ENCODE results near the gene IDH3B. TPM values are rescaled to one million over a fixed set of nuclear protein-coding genes. Genes with fewer than 3 reads are reported as not detected.

Gene IDH3B
- total and polyA plus RNA-seq, 9 of the 15 experiments (the other 6 are each of a cell fraction or from before 2014, with no cell fraction given): 91.7 to 224 (median 155) TPM

DNA sequence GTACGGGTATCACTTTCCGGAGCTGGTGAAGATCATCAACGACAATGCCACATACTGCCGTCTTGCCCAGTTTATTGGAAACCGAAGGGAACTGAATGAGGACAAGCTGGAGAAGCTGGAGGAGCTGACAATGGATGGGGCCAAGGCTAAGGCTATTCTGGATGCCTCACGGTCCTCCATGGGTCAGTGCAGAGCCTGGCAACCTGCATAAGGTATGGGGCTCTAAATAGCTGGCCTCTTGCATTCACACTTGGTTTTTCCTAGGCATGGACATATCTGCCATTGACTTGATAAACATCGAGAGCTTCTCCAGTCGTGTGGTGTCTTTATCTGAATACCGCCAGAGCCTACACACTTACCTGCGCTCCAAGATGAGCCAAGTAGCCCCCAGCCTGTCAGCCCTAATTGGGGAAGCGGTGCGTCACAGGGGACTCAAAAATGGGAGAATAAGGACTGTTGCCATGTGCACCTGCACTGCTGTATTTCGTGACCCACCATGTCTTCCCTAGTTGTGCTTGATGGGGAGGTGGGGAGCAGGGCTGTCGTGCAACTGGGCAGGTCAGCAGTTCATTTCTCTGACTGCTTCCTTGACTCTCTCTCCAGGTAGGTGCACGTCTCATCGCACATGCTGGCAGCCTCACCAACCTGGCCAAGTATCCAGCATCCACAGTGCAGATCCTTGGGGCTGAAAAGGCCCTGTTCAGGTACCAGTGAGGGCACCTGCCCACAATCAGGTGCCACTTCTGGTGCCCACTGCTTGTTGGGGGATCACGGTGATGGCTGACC, 8.5 kb downstream of the IDH3B start:
- in situ Hi-C loops (cut with MboI): no loop called here
- H3K9ac ChIP-seq (ENCODE audit: insufficient read depth in 1 of 2, low read depth in 2 of 2, low read length in 2 of 2): peak overlapping the region; percentile 82 to 94; a peak in 3 of 4 replicates
- no peak for DNase-seq (ENCODE audit: extremely low read depth in 1 of 4, low spot score in 3 of 4)
- H2AFZ ChIP-seq (ENCODE audit: low read depth, low read length): no peak overlapping the region
- H3K79me2 ChIP-seq (ENCODE audit: control insufficient read depth, insufficient read depth, low read length): peaks cover 60% of the 10 kb centered on the region
- FAIRE-seq: no peak
- peaks cover 17 to 22% of the 10 kb centered on the region in 2 experiments; a peak in 4 of 5 replicates for H3K4me1 ChIP-seq (replicated peaks in 1 of 2; ENCODE audit: control insufficient read depth in 2 of 2, insufficient read depth in 2 of 2, low read length in 2 of 2)
- no peak for ATAC-seq
- intact Hi-C loops (cut with micrococcal nuclease): no loop called here
- H3K4me2 ChIP-seq (ENCODE audit: insufficient read depth, low read length): peak overlapping the region; percentile 97
- H3K27me3 ChIP-seq (ENCODE audit: control insufficient read depth in 2 of 2, insufficient read depth in 2 of 2, low read length in 2 of 2): no peaks in the 10 kb centered on the region
- CTCF ChIA-PET (ENCODE audit: low intra/inter-chr PET ratio): no interaction called here
- H3K9me1 ChIP-seq (ENCODE audit: control insufficient read depth, insufficient read depth, low read length): peaks cover 15% of the 10 kb centered on the region
- H3K36me3 ChIP-seq (ENCODE audit: control insufficient read depth, insufficient read depth, low read length): peaks cover 79% of the 10 kb centered on the region
- 79% methylated on average over 15 of the region's 17 CpGs for WGBS (ENCODE audit: insufficient coverage, low coverage, missing lambda C conversion rate)
- H3K27ac ChIP-seq (ENCODE audit: extremely low read depth, low read depth, low read length): no peak overlapping the region; the same call in 2 of the 3 replicates
- BruUV-seq (replicated peaks): no TSS peak
- peaks cover 42% of the 10 kb centered on the region for H4K20me1 ChIP-seq (replicated peaks; ENCODE audit: control insufficient read depth, insufficient read depth, low read length)
- no peaks in the 10 kb centered on the region for H3K9me3 ChIP-seq (replicated peaks; ENCODE audit: control insufficient read depth, insufficient read depth, low read depth, low read length)
- POLR2A ChIA-PET: interaction anchor here (0.8 to 4.1 kb wide), 4 partner anchors 8 to 263 kb away, joined by 3 to 46 read pairs (median 5); partner anchors contain the start of gene IDH3B
- H3K4me3 ChIP-seq: peak overlapping the region; percentile 70; the same call in 1 of the 2 replicates
- TF ChIP-seq ZNF589 (CRISPR knock-in tag; IDR thresholded peaks at IDR 0.05; ENCODE audit: low read depth): no peak
- TF ChIP-seq, protein P1, sequence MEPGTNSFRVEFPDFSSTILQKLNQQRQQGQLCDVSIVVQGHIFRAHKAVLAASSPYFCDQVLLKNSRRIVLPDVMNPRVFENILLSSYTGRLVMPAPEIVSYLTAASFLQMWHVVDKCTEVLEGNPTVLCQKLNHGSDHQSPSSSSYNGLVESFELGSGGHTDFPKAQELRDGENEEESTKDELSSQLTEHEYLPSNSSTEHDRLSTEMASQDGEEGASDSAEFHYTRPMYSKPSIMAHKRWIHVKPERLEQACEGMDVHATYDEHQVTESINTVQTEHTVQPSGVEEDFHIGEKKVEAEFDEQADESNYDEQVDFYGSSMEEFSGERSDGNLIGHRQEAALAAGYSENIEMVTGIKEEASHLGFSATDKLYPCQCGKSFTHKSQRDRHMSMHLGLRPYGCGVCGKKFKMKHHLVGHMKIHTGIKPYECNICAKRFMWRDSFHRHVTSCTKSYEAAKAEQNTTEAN (CRISPR knock-in tag; IDR thresholded peaks at IDR 0.05): no peak
- TF ChIP-seq TAF1 (IDR thresholded peaks at IDR 0.05; ENCODE audit: control insufficient read depth, extremely low read depth, insufficient read depth, low read length, severe bottlenecking): no peak
- TF ChIP-seq PHF8 (IDR thresholded peaks at IDR 0.05; ENCODE audit: borderline replicate concordance, low read length): no peak
- no peak for TF ChIP-seq MYBL2 (IDR thresholded peaks at IDR 0.05; ENCODE audit: low read depth)
- no peak for TF ChIP-seq MYBL2 (CRISPR knock-in tag; IDR thresholded peaks at IDR 0.05; ENCODE audit: borderline replicate concordance)
- TF ChIP-seq SMAD2 (IDR thresholded peaks at IDR 0.05; ENCODE audit: low read depth, low read length): no peak
- no peak for TF ChIP-seq ZBTB7A (IDR thresholded peaks at IDR 0.05; ENCODE audit: borderline replicate concordance, control insufficient read depth, low read depth, low read length)
- no peak for TF ChIP-seq PHTF2 (CRISPR knock-in tag; IDR thresholded peaks at IDR 0.05)
- TF ChIP-seq GTF2E2 (tag; IDR thresholded peaks at IDR 0.05): no peak
- TF ChIP-seq RBFOX2 (IDR thresholded peaks at IDR 0.05; ENCODE audit: low read depth, low read length): peak; percentile 73
- TF ChIP-seq, protein P2, sequence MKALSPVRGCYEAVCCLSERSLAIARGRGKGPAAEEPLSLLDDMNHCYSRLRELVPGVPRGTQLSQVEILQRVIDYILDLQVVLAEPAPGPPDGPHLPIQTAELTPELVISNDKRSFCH (CRISPR knock-in tag; IDR thresholded peaks at IDR 0.05): no peak
- TF ChIP-seq, protein P2 (tag; IDR thresholded peaks at IDR 0.05): no peak
- no peak for TF ChIP-seq ETV1 (tag; conservative IDR thresholded peaks at IDR 0.05; ENCODE audit: low read depth)
- no peak for TF ChIP-seq SRF (CRISPR knock-in tag; IDR thresholded peaks at IDR 0.05)
- TF ChIP-seq U2AF1 (optimal IDR thresholded peaks at IDR 0.05; ENCODE audit: low read depth, low read length): no peak
- no peak for TF ChIP-seq CC2D1A (IDR thresholded peaks at IDR 0.05)
- TF ChIP-seq, protein P3, sequence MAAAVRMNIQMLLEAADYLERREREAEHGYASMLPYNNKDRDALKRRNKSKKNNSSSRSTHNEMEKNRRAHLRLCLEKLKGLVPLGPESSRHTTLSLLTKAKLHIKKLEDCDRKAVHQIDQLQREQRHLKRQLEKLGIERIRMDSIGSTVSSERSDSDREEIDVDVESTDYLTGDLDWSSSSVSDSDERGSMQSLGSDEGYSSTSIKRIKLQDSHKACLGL (CRISPR knock-in tag; IDR thresholded peaks at IDR 0.05; ENCODE audit: borderline replicate concordance, poor library complexity, severe bottlenecking): no peak

Measured in K562 (cell line).